Esophagus squamous epithelium (tissue), 5 donors: ENCODE data around the gene MYH14. TPM values are rescaled to one million over a fixed set of nuclear protein-coding genes. Genes with fewer than 3 reads are reported as not detected.

Source experiments
- DNase-seq: peaks from one replicate; lab custom pipeline; 2025; lab: John Stamatoyannopoulos, UW
- H3K27ac ChIP-seq, 4 donors: fragments of 200-600 bp; sonication (generic); one replicate each; pipeline ENCODE4 v1.5.1; 2016 to 2019; ENCODE audit warnings: mild to moderate bottlenecking in 1 of 4
- H3K27me3 ChIP-seq, 4 donors: fragments of 200-600 bp; sonication (generic); 1 replicate in 3 of 4; 2 replicates in 1 of 4; pipeline versions ENCODE4 v1.5.1 to v1.6.0; 2017 to 2021; ENCODE audit warnings: antibody characterized with exemption in 1 of 4
- H3K36me3 ChIP-seq, 3 donors: fragments of 200-600 bp; sonication (generic); one replicate each; pipeline ENCODE4 v1.5.1; 2016 to 2019
- H3K4me1 ChIP-seq, 3 donors: fragments of 200-600 bp; sonication (generic); one replicate each; pipeline ENCODE4 v1.5.1; 2017 to 2019
- H3K4me3 ChIP-seq, 4 donors: fragments of 200-600 bp; sonication (generic); 1 replicate in 3 of 4; 2 replicates in 1 of 4; pipeline ENCODE4 v1.5.1; 2016 to 2019; ENCODE audit warnings: mild to moderate bottlenecking in 2 of 4, moderate library complexity in 1 of 4
- H3K9me3 ChIP-seq, 3 donors: fragments of 200-600 bp; sonication (generic); one replicate each; pipeline ENCODE4 v1.5.1; 2016 to 2019
- CTCF ChIP-seq, 6 experiments: fragments of 450-650 bp in 4 of 6; fragments of 200-600 bp in 2 of 6; sonication (generic) in 2 of 6; IDR thresholded peaks; one replicate each; pipeline ENCODE4 v1.5.1; 2016 to 2019; ENCODE audit warnings: antibody characterized with exemption in 6 of 6, mild to moderate bottlenecking in 4 of 6, moderate library complexity in 4 of 6
- POLR2A ChIP-seq, 4 donors: fragments of 450-650 bp; IDR thresholded peaks; one replicate each; pipeline ENCODE4 v1.6.1; 2017; ENCODE audit warnings: antibody characterized with exemption in 4 of 4, mild to moderate bottlenecking in 4 of 4, moderate library complexity in 3 of 4
- WGBS, 2 donors: methylation state at CpG; one replicate each; pipeline ENCODE4 v1.1.5; 2018; 5-methylcytosine and 5-hydroxymethylcytosine counted together
- intact Hi-C: fragments of 100-400 bp; cut with DNase I; formaldehyde crosslinking; loops from one replicate; pipeline ENCODE4 v1.15.0; 2022
- total RNA-seq, 4 donors: library from RNA; depleted of rRNA; stranded (reverse); fragments of >200 nt; gene quantifications; one replicate each; pipeline ENCODE4 v1.1.0, GENCODE V29; 2016
- donor health status: DM: yes; HTN: yes; CAD: no.

Gene MYH14
- total RNA-seq, 4 donors from 2014 or later, result 31.1 to 141 (median 39.0) TPM

- Histone ChIP-seq H3K36me3 (no peaks in the 10 kb centered on the region), H3K9me3 (no peaks in the 10 kb centered on the region), H3K27me3 (peaks cover 0 to 32% (median 1%) of the 10 kb centered on the region in 4 donors), H3K4me3 (no peak overlapping the region), H3K27ac (no peak overlapping the region), H3K4me1 (peaks cover 0 to 18% (median 0%) of the 10 kb centered on the region in 3 donors)
- 65 to 67% methylated on average over 5 of the region's 5 CpGs for WGBS, 2 donors
- TF ChIP-seq POLR2A (IDR thresholded peaks at IDR 0.05), result no peak
- TF ChIP-seq CTCF (IDR thresholded peaks at IDR 0.05), result no peak
- DNase-seq, result no peak
- intact Hi-C loops, result no loop called here
Observed at GRCh38 chr19:50181121-50181520, 22.3 kb upstream of the MYH14 start.

- H3K27me3 ChIP-seq, result peaks cover 0 to 42% (median under 1%) of the 10 kb centered on the region in 4 donors
- peaks cover 0 to 9% (median 0%) of the 10 kb centered on the region in 3 donors for H3K4me1 ChIP-seq
- WGBS, 2 donors, result 11 to 16% methylated on average over 1 of the region's 1 CpG
- H3K36me3 ChIP-seq, result no peaks in the 10 kb centered on the region
- no peak for DNase-seq
- intact Hi-C loops, result no loop called here
- H3K4me3 ChIP-seq, result no peak overlapping the region
- no peak overlapping the region for H3K27ac ChIP-seq
- no peak for TF ChIP-seq CTCF (IDR thresholded peaks at IDR 0.05)
- TF ChIP-seq POLR2A (IDR thresholded peaks at IDR 0.05), result no peak
- H3K9me3 ChIP-seq, result no peaks in the 10 kb centered on the region
Observed at GRCh38 chr19:50184196-50184595, 19.2 kb upstream of the MYH14 start.

- H3K27ac ChIP-seq, result no peak overlapping the region
- 60 to 68% methylated on average over 4 to 10 of the region's 13 CpGs for WGBS, 2 donors
- no peaks in the 10 kb centered on the region for H3K9me3 ChIP-seq
- DNase-seq, result no peak
- no peak overlapping the region for H3K4me3 ChIP-seq
- no peak for TF ChIP-seq CTCF (IDR thresholded peaks at IDR 0.05)
- TF ChIP-seq POLR2A (IDR thresholded peaks at IDR 0.05), result no peak
- H3K36me3 ChIP-seq, result no peaks in the 10 kb centered on the region
- intact Hi-C loops, result no loop called here
- peaks cover 0 to 29% (median 0%) of the 10 kb centered on the region in 4 donors for H3K27me3 ChIP-seq
- H3K4me1 ChIP-seq, result no peaks in the 10 kb centered on the region
Observed at GRCh38 chr19:50187937-50188336, 15.5 kb upstream of the MYH14 start.

- H3K27me3 ChIP-seq, result peaks cover 0 to 43% (median 0%) of the 10 kb centered on the region in 4 donors
- no peak overlapping the region for H3K4me3 ChIP-seq
- 64 to 71% methylated on average over 8 of the region's 8 CpGs for WGBS, 2 donors
- H3K9me3 ChIP-seq, result no peaks in the 10 kb centered on the region
- intact Hi-C loops, result no loop called here
- H3K36me3 ChIP-seq, result no peaks in the 10 kb centered on the region
- DNase-seq, result no peak
- H3K4me1 ChIP-seq, result no peaks in the 10 kb centered on the region
- no peak overlapping the region for H3K27ac ChIP-seq
- TF ChIP-seq POLR2A (IDR thresholded peaks at IDR 0.05) (no peak), CTCF (IDR thresholded peaks at IDR 0.05) (no peak)
Observed at GRCh38 chr19:50189331-50189730, 14.1 kb upstream of the MYH14 start.

- peaks cover 0 to 54% (median 0%) of the 10 kb centered on the region in 4 donors for H3K27me3 ChIP-seq
- H3K4me3 ChIP-seq, result no peak overlapping the region
- DNase-seq, result no peak
- intact Hi-C loops, result no loop called here
- no peaks in the 10 kb centered on the region for H3K4me1 ChIP-seq
- H3K9me3 ChIP-seq, result no peaks in the 10 kb centered on the region
- no peaks in the 10 kb centered on the region for H3K36me3 ChIP-seq
- H3K27ac ChIP-seq, result no peak overlapping the region
- 58 to 72% methylated on average over 7 to 8 of the region's 8 CpGs for WGBS, 2 donors
- no peak for TF ChIP-seq POLR2A (IDR thresholded peaks at IDR 0.05)
- no peak for TF ChIP-seq CTCF (IDR thresholded peaks at IDR 0.05)
Observed at GRCh38 chr19:50190439-50190891, 13.0 kb upstream of the MYH14 start.
